Stimulated activated CD4-positive, alpha-beta T cell treated with anti-CD3 and anti-CD28 coated beads, Interleukin-15, amount 100 ng/mL, for 24 hours (primary cell): ENCODE results near the gene PIF1.

Source experiments
- DNase-seq: peaks from one replicate; pipeline ENCODE4 v3.0.0-alpha.2; 2020

PIF1 gene, protein sequence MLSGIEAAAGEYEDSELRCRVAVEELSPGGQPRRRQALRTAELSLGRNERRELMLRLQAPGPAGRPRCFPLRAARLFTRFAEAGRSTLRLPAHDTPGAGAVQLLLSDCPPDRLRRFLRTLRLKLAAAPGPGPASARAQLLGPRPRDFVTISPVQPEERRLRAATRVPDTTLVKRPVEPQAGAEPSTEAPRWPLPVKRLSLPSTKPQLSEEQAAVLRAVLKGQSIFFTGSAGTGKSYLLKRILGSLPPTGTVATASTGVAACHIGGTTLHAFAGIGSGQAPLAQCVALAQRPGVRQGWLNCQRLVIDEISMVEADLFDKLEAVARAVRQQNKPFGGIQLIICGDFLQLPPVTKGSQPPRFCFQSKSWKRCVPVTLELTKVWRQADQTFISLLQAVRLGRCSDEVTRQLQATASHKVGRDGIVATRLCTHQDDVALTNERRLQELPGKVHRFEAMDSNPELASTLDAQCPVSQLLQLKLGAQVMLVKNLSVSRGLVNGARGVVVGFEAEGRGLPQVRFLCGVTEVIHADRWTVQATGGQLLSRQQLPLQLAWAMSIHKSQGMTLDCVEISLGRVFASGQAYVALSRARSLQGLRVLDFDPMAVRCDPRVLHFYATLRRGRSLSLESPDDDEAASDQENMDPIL

GRCh38 chr15:64825431-64826294 lies at the start of gene PIF1:
TSS of gene PIF1 (minus strand) at chr15:64825647. CDS start at chr15:64824335, 1,312 bp downstream.
- DNase-seq: peak; percentile 93

DNA sequence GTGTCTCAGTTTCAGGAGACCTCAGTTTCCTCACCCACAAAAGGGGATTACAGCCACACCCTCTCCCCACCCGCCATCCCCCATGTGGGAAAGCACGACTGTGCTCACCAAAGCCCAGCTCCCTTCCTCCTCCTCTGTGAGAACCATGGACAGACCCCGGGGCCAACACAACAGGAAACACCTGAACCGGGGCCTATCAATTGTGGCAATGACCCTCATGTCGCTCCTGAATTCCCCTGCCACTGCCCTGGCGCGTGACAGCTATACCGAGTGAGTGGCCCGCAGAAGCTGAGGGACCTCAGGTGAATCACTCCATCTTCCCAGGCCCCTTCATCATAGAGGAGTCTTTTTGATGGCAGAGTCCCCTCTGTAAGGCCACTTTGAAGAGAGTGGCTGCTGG lies 44.9 kb upstream of the PIF1 start:
- no peak for DNase-seq

GRCh38 chr15:64869501-64869900 lies 44.1 kb upstream of the PIF1 start:
- no peak for DNase-seq

DNA sequence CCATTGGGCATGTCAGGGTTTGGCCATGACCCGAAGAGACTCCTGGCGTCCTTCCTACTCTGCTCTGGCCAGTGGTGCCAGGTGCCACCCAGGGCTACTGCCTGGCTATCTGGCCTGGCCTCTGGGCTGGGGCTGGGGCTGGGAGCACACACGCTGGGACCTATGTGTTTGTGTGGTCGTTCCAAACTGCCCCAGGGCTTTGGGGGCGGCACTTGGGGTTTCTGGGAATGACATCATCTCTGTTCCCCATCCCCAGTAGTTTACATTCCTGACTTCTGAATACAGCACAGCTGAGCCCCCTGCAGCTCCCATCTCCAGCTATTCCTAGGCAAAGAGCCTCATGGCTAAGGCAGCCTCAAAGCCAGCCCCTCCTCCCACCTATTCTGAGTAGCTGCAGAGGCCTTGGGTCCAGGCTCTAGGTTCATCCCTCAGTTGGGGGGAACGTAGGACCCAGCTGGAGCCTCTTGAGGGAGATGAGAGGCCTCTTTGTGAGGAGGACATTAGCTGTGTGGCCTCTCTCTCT lies 40.6 kb upstream of the PIF1 start:
- DNase-seq: no peak

- no peak for DNase-seq
Observed at GRCh38 chr15:64865126-64865997, 39.9 kb upstream of the PIF1 start.

DNA sequence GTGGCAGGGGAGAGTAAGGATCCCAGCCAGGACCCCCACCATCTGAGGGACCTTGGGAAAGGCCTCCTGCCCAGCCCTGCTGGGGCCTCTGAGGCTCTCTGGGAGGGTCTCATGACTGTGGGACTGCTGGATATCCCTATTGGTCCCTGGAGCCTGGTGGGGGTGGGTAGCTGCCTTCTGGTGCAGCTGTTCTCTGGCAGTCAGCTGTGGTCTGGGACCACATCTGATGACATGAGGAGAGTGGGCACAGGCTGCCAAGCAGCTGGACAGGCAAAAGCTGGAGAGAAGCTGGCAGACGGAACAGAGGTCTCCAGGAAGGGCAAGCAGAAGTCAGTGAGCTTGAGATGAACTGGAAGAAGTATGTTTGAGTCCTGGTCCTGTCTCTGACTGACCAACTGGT lies 38.6 kb upstream of the PIF1 start:
- no peak for DNase-seq

- DNase-seq: no peak
Observed at GRCh38 chr15:64862408-64862807, 37.0 kb upstream of the PIF1 start.

DNA sequence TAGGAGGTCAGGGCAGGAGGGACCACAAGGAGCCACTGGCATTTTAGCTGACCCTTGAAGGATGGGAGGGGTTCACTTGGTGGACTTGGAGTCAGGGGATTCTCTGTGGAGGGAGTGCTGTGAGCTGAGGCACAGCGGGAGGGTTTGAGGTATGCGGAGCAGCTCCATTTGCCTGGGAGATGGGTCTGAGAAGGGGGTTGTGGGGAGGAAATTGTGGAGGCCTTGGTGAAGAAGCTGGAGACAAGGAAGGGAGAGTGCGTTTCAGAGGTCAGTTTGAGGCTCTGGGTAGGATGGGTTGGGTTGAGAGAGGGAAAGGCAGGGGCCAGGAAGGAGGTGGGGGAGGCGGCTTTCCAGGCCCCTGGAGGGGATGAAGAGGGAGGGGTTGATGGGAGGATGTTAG lies 36.5 kb upstream of the PIF1 start:
- no peak for DNase-seq

DNA sequence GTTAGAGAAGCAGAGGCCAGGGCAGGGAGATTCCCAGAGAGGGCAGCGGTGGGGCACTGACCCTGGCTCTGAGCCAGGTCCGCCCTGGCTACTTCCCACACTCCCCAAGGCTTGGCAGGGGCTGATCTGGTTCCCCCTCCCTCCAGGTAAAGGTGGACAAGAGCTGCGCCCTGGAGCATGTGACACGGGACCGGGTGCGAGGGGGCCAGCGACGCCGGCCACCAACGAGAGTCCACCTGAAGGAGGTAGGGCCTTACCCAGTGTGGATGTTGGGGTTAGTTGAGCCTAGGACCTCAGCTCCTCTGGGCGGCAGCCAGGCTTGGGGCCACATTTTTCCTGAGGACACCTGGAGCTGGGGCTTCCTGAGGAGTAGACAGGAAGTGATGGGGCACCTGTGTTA lies 35.9 kb upstream of the PIF1 start:
- no peak for DNase-seq

GRCh38 chr15:64859226-64859625 lies 33.8 kb upstream of the PIF1 start:
- no peak for DNase-seq

- no peak for DNase-seq
Observed at GRCh38 chr15:64858021-64858575, 32.7 kb upstream of the PIF1 start.

DNA sequence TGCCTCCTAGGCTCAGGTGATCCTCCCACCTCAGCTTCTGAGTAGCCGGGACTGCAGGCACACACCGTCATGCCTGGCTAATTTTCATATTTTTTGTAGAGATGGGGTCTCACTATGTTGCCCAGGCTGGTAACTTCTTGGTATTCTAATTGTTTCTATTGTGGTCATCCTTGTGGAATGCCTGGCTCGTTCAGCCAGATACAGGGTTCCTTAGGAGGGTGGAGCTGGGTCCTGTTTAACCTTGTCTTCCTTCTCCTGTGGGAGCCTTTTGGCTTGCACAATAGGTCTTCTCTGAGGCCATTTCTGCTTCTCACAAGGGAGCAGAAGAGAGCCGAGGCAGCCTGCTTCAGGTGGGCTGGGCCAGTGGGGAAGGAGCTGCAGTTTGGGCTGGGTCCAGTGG lies 32.0 kb upstream of the PIF1 start:
- DNase-seq: no peak

- no peak for DNase-seq
Observed at GRCh38 chr15:64856429-64857145, 31.1 kb upstream of the PIF1 start.

DNA sequence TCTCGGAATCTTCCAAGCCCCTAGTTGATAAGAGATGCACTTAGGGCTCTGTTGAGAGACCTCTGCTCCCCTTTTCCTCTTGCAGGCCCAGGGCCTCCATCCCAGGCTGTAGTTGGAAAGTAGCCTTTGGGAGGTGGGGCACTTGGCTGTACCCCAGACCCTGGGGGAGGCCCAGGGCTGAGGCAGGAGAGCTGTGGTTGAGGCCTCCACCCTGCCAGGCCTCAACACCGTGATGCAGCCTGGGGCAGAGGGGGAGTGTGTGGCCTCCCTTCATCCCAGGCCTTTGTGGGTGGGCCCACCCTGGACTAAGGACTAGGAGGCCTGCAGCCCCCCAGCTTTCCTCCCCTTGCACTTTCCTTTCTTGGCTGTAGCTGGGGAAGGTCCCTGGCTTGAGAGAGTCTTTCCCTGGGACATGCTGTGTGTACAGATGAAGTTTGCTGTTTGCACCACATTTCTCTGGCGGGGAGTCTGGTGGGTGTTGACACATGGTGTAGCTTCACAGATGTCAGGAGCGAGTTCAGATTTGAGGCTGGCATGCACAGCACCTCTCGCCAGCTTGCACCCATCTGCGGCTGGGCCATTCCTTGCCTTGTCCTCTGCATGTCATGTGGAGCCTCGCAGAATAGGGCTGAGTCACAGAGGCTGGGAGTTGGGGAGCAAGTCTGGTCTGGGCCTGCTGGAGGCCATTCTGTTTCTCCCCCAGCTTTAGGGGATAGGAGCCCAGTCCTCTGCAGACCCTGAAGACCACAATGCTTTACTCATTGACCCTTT lies 29.9 kb upstream of the PIF1 start:
- DNase-seq: no peak

DNA sequence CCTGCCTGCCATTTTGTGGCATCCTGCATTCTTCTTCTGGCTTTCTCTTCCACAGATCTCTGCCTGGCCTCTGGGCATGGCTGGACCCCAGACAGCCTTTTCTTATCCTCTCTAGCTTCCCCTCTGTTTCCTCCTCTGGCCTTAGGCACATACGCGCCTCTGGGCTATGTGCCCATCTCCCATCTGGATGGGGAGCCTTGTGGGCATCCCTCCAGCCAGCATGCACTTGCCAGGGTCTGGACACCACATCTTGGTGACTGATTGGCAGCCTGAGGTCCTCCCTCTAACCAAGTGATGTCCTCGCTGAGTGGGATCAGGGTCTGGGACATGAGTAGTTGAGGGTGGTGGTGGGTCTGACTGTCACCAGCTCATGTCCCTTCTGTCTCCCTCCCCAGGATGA lies 29.1 kb upstream of the PIF1 start:
- DNase-seq: no peak

GRCh38 chr15:64854041-64854440 lies 28.6 kb upstream of the PIF1 start:
- no peak for DNase-seq

DNA sequence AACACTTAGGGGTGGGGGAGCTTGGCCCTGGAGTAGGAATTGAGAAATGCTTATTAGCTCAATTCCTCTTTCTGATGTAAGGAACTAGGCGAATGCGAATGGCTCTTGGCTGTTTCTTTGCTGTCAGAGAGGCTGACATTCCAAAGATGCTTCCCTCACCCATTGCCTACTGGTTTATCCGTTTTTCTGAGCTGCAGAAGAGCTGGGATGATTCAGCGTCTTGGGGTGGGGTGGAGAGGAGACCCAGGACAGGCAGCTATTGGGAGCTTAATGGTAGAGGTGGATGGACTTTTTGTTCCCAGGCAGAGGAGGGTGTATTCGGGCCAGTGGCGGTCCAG lies 26.0 kb upstream of the PIF1 start:
- DNase-seq: no peak

GRCh38 chr15:64850778-64851502 lies 25.5 kb upstream of the PIF1 start:
- no peak for DNase-seq

- no peak for DNase-seq
Observed at GRCh38 chr15:64847876-64848716, 22.6 kb upstream of the PIF1 start.
